GM21576 (cell line): ENCODE measurements around the gene PIP4K2C.
"Not testable (repeated sequence)": the region's sequence is repeated elsewhere in the genome, so short reads cannot be mapped to it uniquely, and the experiment has no call there.

ENCODE experiments used
- ATAC-seq: cut with Tn5 transposase; IDR thresholded peaks from one replicate; pipeline ENCODE4 v1.9.1; 2021; ENCODE audit warnings: mild to moderate bottlenecking, moderate library complexity; ENCODE audit not compliant: unreplicated experiment

Gene PIP4K2C

GRCh38 chr12:57558864-57559263 is 32.1 kb upstream of the PIP4K2C start:
- no peak for ATAC-seq

GRCh38 chr12:57560516-57560915 is 30.5 kb upstream of the PIP4K2C start:
- ATAC-seq: no peak

DNA sequence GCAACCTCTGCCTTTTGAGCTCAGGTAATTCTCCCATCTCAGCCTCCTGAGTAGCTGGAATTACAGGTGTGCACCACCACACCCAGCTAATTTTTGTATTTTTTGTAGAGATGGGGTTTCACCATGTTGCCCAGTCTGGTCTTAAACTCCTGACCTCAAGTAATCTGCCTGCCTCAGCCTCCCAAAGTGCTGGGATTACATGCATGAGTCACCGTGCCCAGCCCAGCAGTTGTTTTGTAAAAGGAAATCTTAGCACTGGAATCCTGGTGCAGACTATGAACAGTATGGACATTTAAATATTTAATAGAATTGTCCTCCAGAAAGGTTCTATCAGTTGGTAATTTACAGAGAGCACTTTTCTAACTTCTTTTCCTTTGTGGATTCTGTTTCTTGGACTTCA is 29.9 kb upstream of the PIP4K2C start:
- ATAC-seq: not testable (repeated sequence)

- no peak for ATAC-seq
These were observed 27.6 kb upstream of the PIP4K2C start for GRCh38 chr12:57563358-57563757.

GRCh38 chr12:57564178-57564740 is 26.7 kb upstream of the PIP4K2C start:
- no peak for ATAC-seq

DNA sequence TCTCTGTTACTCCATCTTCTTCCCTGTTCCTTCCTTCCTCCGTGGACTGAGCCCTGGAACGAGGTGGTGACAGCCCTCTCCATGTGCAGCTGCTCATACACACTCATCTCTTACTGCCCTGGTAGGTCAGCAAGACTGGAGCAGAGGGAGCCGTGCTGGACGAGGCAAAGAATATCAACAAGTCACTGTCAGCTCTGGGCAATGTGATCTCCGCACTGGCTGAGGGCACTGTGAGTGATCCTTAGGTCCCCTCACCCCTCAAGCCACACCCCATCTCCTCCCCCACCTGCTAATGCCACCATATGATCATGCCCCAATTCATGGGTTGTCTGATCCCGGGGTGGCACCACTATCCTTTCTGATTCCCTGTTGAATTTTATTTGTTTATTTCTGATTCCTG is 22.2 kb upstream of the PIP4K2C start:
- no peak for ATAC-seq

- ATAC-seq: no peak
These were observed 21.1 kb upstream of the PIP4K2C start for GRCh38 chr12:57569858-57570257.

DNA sequence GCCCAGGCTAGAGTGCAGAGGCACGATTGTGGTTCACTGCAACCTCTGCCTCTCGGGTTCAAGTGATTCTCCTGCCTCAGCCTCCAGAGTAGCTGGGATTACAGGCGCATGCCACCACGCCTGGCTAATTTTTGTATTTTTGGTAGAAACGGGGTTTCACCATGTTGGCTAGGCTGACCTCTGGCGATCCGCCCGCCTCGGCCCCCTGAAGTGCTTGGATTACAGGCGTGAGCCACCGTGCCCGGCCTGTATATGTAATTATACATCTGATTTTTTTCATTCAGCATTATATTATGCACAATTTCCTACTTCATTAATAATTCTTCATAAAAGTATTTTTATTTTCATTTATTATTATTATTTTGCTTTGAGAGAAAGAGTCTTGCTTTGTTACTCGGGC is 20.6 kb upstream of the PIP4K2C start:
- ATAC-seq: not testable (repeated sequence)

- no peak for ATAC-seq
These were observed 18.8 kb upstream of the PIP4K2C start for GRCh38 chr12:57571926-57572762.

GRCh38 chr12:57574795-57575194 is 16.2 kb upstream of the PIP4K2C start:
- no peak for ATAC-seq

DNA sequence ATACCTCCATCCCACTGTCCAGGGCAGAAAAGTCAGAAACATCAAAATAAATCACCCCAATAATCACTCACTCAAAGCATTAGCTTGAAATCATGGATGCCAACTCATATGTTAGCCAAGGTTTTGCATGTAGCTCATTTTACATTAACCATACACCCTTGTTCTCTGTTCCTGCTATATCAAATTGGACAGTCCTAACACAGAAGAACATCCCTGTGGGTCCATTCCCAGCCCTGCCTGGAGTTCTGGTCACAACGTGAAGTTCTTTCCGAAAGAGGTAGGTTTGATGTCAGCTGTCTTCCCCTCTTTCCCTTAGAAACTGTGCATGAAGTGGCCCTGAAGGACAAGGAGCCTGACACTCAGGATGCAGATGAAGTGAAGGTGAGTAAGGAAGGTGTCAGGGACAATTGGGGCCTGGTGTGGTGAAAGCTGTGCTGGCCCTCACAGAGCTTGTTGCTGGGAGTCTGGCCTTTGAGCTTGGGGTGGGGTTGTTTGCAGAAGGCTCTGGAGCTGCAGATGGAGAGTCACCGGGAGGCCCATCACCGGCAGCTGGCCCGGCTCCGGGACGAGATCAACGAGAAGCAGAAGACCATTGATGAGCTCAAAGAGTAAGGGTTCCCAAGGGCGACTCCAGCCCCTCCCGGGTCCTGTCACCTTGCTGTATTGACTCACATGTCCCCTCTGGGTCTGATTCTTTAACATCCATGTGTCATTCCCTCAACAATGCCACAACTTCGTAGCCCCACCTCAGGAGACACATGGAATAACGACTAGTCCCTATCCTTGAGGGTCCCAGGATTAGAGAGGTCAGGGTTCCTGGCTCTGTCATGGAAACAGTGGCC is 15.0 kb upstream of the PIP4K2C start:
- ATAC-seq: no peak

DNA sequence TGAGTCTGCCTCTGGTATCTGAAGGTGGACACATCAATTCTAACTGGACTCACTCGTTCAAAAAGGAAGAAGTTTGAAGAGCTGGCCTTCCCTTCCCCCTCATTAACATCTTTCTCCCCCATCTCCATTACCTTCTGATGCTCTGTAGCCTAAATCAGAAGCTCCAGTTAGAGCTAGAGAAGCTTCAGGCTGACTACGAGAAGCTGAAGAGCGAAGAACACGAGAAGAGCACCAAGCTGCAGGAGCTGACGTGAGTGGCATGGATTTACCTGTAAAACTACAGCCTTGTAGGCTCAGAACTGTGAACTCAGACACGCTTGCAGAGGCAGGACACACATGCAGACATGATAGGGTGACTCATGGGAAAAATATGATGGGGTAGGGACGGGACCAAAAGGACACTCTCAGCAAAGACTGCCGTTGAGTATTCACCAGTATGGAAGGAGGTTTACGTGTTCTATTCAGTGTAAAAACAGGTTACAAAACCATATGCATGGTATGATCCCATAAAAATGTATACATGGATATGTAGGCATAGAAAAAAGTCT is 14.3 kb upstream of the PIP4K2C start:
- ATAC-seq: no peak

DNA sequence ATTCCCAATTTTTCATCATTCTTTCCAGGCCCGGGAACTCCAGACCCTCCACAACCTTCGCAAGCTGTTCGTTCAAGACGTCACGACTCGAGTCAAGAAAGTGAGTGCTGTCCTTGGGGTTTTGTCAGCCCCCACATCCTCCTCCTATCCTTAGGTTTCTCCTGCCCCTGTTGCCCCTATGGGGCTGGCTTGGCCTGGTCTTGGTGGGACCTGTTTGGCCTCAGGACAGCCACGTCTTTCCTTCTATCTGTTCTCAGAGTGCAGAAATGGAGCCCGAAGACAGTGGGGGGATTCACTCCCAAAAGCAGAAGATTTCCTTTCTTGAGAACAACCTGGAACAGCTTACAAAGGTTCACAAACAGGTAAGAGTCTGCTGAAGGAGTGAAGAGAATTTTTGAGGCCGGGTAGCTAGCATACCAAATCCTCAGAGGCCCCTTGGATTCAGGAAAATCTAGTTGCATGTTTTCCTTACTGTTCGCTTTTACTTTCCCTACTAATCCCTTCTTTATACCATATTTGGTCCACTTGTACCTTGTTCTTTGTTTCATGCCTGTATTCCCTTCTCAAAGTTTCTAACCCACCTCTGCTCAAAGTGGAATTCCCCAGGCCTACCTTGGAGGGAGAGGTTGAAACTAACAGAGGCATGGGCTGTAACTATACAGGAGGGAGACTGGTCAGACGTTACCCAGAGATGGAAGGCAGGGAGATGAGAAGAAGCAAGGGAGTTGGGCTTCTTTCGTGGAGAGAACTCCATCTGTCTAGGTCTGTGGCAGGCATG is 12.8 kb upstream of the PIP4K2C start:
- ATAC-seq: no peak

- ATAC-seq: no peak
These were observed 12.0 kb upstream of the PIP4K2C start for GRCh38 chr12:57579011-57579410.

- no peak for ATAC-seq
These were observed 11.1 kb upstream of the PIP4K2C start for GRCh38 chr12:57579677-57580465.

GRCh38 chr12:57580466-57580795 is 10.6 kb upstream of the PIP4K2C start:
- no peak for ATAC-seq

GRCh38 chr12:57581802-57582201 is 9.2 kb upstream of the PIP4K2C start:
- no peak for ATAC-seq

DNA sequence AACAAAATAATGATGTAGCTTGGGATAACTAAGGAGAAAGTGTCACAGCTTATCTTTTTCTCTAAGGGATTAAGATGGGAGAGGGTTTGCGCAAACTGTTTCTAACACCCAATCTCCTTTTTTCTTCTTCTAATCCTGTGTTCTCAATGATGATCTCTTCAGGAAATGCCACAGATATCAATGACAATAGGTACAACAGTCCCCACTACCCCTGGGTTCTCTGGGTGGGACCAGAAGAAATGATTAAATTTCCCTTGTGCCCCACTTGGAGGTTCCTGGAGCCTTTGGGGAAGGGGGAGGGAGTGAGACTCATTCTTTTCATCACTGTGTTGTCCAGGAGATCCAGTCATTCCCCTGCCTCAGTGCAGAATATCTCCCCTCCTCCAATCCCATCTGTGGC is 8.6 kb upstream of the PIP4K2C start:
- ATAC-seq: no peak

DNA sequence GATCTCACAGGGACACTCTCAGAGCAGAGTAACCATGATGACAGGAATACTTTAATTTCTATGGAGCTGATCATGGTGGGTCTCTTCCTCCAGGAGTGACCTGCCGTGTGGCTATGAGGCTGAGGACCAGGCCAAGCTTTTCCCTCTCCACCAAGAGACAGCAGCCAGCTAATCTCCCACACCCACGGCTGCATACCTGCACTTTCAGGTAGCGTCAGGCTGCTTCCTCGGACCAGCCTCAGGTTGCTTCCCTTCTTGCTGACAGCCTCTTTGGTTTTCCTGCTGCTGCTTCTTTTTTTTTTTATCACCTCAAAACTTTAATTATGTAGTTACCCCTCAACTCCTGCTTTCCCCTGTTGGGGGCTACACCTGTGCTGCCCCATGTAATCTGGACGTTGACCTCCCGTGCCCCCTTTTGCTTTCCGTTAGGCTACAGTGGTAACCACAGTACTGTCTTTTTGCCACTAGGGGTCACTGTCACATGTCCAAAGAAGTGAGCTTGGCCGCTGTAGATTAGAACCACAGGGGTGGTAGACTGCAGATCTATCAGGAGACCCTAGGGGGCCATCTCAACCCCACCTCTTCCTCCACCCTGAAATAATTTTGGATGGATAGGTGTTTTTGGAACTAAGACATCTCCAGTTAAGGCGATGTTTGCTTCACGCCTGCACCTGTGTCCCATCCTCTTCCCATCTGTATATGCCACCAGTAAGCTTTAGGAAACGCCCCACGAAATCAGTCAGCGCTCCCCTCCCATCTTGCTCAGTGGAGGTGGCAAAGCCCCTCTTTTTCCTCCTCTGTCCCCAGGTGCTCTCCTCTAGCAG is 7.8 kb upstream of the PIP4K2C start:
- peak; percentile 90 for ATAC-seq
